Hepatocyte (in vitro differentiated cells): ENCODE measurements around the gene ASPHD2. TPM values are rescaled to one million over a fixed set of nuclear protein-coding genes. Genes with fewer than 3 reads are reported as not detected.

ENCODE experiments used
- DNase-seq: peaks from one replicate; pipeline ENCODE4 v3.0.0-alpha.2; 2016; ENCODE audit warnings: low spot score
- H2AFZ ChIP-seq: fragments of 200-600 bp; sonication (generic); 2 replicates; pipeline ENCODE4 v1.6.0; 2016; ENCODE audit warnings: antibody characterized with exemption, mild to moderate bottlenecking
- H3K27ac ChIP-seq: fragments of 200-600 bp; sonication (generic); 2 replicates; pipeline ENCODE4 v1.5.1; 2016; ENCODE audit warnings: mild to moderate bottlenecking
- H3K27me3 ChIP-seq: fragments of 200-600 bp; sonication (generic); 2 replicates; pipeline ENCODE4 v1.6.1; 2016
- H3K36me3 ChIP-seq: fragments of 200-600 bp; sonication (generic); replicated peaks from 2 replicates; pipeline ENCODE4 v1.5.1; 2016; ENCODE audit warnings: low read depth; ENCODE audit not compliant: insufficient read depth
- H3K4me1 ChIP-seq: fragments of 200-600 bp; sonication (generic); 2 replicates; pipeline ENCODE4 v1.5.1; 2016; ENCODE audit warnings: mild to moderate bottlenecking, moderate library complexity; ENCODE audit not compliant: insufficient read depth
- H3K4me2 ChIP-seq: fragments of 200-600 bp; sonication (generic); 2 replicates; pipeline ENCODE4 v1.6.0; 2016
- H3K4me3 ChIP-seq: fragments of 200-600 bp; sonication (generic); 2 replicates; pipeline ENCODE4 v1.5.1; 2016; ENCODE audit warnings: mild to moderate bottlenecking
- H3K79me2 ChIP-seq: fragments of 200-600 bp; sonication (generic); 2 replicates; pipeline ENCODE4 v1.6.0; 2017; ENCODE audit warnings: mild to moderate bottlenecking
- H3K9me2 ChIP-seq: fragments of 200-600 bp; sonication (generic); replicated peaks from 2 replicates; pipeline ENCODE4 v1.6.0; 2017; ENCODE audit warnings: mild to moderate bottlenecking; ENCODE audit not compliant: insufficient read depth
- H3K9me3 ChIP-seq: fragments of 200-600 bp; sonication (generic); 2 replicates; pipeline ENCODE4 v1.5.1; 2016; ENCODE audit warnings: low read depth, mild to moderate bottlenecking
- H4K20me1 ChIP-seq: fragments of 200-600 bp; sonication (generic); 2 replicates; pipeline ENCODE4 v1.6.0; 2016; ENCODE audit warnings: mild to moderate bottlenecking; ENCODE audit not compliant: insufficient read depth, poor library complexity, severe bottlenecking
- EZH2 ChIP-seq: fragments of 200-600 bp; sonication (generic); IDR thresholded peaks from 2 replicates; pipeline ENCODE4 v1.6.1; 2016; ENCODE audit warnings: antibody characterized with exemption, mild to moderate bottlenecking, borderline replicate concordance
- EZH2phosphoT487 ChIP-seq: fragments of 200-600 bp; sonication (generic); IDR thresholded peaks from one replicate; pipeline ENCODE4 v1.6.1; 2018; ENCODE audit warnings: antibody characterized with exemption, mild to moderate bottlenecking, low read depth, moderate library complexity; ENCODE audit not compliant: unreplicated experiment, severe bottlenecking
- WGBS: methylation state at CpG from one replicate; pipeline ENCODE4 v1.1.6; 2016; ENCODE audit warnings: low lambda C conversion rate; ENCODE audit errors: missing lambda C conversion rate; 5-methylcytosine and 5-hydroxymethylcytosine counted together
- polyA plus RNA-seq: library from polyadenylated mRNA; unstranded; fragments of >200 nt; fragmentation: Nextera tagmentation; extraction: Ambion mirVana; gene quantifications from 2 replicates; pipeline ENCODE4 v1.2.1, GENCODE V29; 2016
- total RNA-seq: library from RNA; depleted of rRNA; stranded (reverse); fragments of >200 nt; gene quantifications from 2 replicates; pipeline ENCODE4 v1.2.3, GENCODE V29; 2014
- TF ChIP-seq, protein P1 (sequence below): fragments of 200-600 bp; sonication (generic); IDR thresholded peaks from 2 replicates; pipeline ENCODE4 v1.5.1; 2016; ENCODE audit warnings: antibody characterized with exemption, mild to moderate bottlenecking; ENCODE audit not compliant: poor library complexity

Gene ASPHD2
- total and polyA plus RNA-seq, 2 experiments from 2014 or later, result 1.2 to 2.6 TPM

DNA sequence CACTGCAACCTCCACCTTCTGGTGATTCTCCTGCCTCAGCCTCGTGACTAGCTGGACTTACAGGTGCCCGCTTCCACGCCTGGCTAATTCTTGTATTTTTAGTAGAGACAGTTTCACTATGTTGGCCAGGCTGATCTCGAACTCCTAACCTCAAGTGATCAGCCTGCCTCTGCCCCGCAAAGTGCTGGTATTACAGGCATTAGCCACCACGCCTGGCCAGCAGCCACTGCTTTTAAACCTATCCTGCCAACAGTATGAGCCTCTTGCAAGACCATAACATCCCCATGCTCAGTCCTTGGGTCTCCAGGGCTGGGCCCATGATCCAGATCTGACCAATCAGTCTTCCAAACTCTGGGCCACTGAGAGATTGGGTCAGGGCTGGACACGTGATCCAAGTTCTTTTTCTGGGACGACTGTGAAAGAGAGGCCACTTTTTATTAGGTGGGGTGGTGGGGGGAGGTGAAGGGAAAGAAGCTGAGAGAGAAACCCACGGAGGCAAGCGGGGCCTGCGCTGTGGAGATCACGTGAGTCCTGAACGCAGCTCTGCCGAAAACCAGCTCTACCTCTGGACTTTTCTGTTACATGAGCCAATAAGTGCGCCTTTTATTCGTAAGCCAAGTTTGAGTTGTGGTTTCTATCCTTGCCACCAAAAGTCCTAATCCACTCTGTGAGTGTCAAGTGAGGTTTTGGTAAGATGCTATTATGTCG, 17.9 kb downstream of the ASPHD2 start:
- Histone ChIP-seq H3K27me3 (no peaks in the 10 kb centered on the region), H4K20me1 (no peaks in the 10 kb centered on the region), H3K27ac (no peak overlapping the region), H3K36me3 (no peaks in the 10 kb centered on the region), H3K4me2 (no peak overlapping the region), H3K4me1 (no peaks in the 10 kb centered on the region), H3K4me3 (no peak overlapping the region), H3K9me3 (no peaks in the 10 kb centered on the region), H2AFZ (no peak overlapping the region), H3K79me2 (no peaks in the 10 kb centered on the region), H3K9me2 (no peaks in the 10 kb centered on the region)
- TF ChIP-seq, protein P1, sequence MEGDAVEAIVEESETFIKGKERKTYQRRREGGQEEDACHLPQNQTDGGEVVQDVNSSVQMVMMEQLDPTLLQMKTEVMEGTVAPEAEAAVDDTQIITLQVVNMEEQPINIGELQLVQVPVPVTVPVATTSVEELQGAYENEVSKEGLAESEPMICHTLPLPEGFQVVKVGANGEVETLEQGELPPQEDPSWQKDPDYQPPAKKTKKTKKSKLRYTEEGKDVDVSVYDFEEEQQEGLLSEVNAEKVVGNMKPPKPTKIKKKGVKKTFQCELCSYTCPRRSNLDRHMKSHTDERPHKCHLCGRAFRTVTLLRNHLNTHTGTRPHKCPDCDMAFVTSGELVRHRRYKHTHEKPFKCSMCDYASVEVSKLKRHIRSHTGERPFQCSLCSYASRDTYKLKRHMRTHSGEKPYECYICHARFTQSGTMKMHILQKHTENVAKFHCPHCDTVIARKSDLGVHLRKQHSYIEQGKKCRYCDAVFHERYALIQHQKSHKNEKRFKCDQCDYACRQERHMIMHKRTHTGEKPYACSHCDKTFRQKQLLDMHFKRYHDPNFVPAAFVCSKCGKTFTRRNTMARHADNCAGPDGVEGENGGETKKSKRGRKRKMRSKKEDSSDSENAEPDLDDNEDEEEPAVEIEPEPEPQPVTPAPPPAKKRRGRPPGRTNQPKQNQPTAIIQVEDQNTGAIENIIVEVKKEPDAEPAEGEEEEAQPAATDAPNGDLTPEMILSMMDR, result no peak
- TF ChIP-seq EZH2 (no peak), EZH2phosphoT487 (no peak)
- WGBS, result 92% methylated on average over 17 of the region's 17 CpGs
- DNase-seq, result no peak

DNA sequence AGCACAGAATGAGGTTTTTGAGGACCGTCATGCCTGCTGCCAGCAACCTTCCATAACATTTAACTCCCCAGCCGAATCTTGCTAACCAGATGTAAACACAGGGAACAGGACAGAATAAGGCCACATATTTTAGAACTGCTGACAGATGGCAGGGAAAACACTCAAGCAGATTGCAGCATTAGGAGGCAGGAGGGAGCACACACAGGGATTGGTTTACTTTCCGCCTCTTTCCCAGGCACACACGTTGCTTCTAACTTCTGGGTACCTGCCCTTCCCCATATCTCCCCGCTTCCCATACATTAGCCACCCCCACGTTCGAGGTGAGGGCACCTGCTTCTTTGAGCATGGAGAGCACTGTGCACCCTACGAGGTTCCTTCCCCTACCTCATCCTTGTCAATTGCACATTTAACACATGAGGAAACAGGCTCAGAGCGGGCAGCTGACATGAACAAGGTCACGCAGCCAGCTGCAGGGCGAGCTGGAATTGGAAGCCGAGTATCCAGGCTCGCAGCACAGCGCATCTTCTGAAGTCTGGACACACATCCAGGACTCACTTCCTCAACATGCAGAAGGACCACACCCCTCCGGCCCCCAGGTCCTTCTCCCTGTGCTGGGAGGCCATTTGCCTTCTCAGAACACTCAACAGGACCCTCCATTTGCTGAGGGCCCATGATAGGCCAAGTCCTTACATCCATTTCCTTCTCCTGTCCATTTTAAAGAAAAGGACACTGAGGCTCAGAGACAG, 18.7 kb downstream of the ASPHD2 start:
- TF ChIP-seq, protein P1, result no peak
- no peak for TF ChIP-seq EZH2phosphoT487
- TF ChIP-seq EZH2, result no peak
- Histone ChIP-seq H3K4me2 (no peak overlapping the region), H3K4me3 (no peak overlapping the region), H3K27me3 (no peaks in the 10 kb centered on the region), H3K79me2 (no peaks in the 10 kb centered on the region), H3K4me1 (no peaks in the 10 kb centered on the region), H3K9me2 (no peaks in the 10 kb centered on the region), H4K20me1 (no peaks in the 10 kb centered on the region), H3K36me3 (no peaks in the 10 kb centered on the region), H2AFZ (no peak overlapping the region), H3K27ac (no peak overlapping the region), H3K9me3 (no peaks in the 10 kb centered on the region)
- no peak for DNase-seq
- 84% methylated on average over 15 of the region's 15 CpGs for WGBS

DNA sequence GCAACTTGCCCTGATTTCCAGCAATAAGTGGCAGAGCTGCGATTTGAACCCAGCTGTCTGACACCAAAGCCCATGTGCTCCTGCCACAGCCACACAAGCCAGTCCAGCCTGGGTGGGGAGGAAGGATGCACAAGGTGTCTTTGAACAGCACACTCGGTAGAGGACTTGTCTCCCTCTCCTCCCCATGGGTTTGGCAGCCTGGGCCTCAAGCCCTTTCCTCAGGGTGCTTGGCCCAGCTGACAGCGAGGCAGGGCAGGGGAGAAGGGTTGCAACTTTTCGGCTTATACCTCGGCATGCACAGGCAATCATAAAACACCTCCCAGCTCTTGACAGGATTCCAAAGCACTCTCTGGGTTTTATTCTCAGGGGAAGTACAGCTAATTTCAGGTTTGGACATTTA, 19.3 kb downstream of the ASPHD2 start:
- H2AFZ ChIP-seq, result no peak overlapping the region
- H3K9me2 ChIP-seq, result no peaks in the 10 kb centered on the region
- no peaks in the 10 kb centered on the region for H3K36me3 ChIP-seq
- H3K27ac ChIP-seq, result no peak overlapping the region
- no peaks in the 10 kb centered on the region for H3K79me2 ChIP-seq
- H3K27me3 ChIP-seq, result no peaks in the 10 kb centered on the region
- TF ChIP-seq, protein P1, result no peak
- TF ChIP-seq EZH2phosphoT487, result no peak
- no peak for TF ChIP-seq EZH2
- H3K4me1 ChIP-seq, result no peaks in the 10 kb centered on the region
- H4K20me1 ChIP-seq, result no peaks in the 10 kb centered on the region
- WGBS, result 89% methylated on average over 5 of the region's 5 CpGs
- H3K4me3 ChIP-seq, result no peak overlapping the region
- H3K9me3 ChIP-seq, result no peaks in the 10 kb centered on the region
- no peak overlapping the region for H3K4me2 ChIP-seq
- DNase-seq, result no peak
